Measurements from ENCODE around the gene TBRG1.

TBRG1 gene

GRCh38 chr11:124658986-124659385 lies 36.3 kb downstream of the TBRG1 start:
- DNase-seq (ENCODE audit: low read depth in 2 of 2): no peak

DNA sequence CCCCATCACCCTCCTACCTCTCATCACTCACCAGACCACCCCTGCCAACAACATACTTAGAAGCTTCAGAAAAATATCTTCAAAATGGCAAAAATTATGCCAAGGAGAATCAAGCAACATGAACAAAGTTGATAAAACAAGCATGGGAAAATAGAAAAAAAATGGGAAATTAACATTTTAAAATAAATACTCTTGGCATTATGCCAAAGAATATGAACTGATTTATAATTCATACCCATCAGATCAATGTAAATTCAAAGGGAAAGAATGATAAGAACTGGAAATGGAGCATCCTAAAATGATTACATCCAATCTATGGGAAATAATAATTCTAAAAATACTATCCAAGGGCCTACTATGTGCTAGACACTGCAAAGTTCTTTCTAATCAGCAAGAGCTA lies 38.9 kb downstream of the TBRG1 start:
- DNase-seq (ENCODE audit: low read depth in 2 of 2): no peak

DNA sequence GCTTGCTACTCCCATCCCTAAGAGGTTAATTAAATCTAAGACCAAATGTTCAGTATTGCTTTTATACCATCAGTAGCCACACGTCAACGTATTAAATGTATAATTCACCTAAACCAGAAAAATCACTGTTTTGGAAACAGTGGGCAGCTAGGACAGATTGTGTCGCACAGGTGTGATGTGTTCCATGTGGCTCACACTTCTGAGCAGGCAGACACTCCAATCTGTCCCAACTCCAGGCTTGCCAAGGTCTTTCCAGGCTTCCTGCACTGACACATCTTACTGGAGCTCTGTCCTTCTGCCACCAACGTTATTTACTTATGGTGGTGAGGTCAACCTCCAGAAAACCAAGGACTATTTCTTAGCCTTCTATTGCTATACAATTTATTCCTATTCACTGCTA lies 39.4 kb downstream of the TBRG1 start:
- DNase-seq (ENCODE audit: low read depth in 2 of 2): no peak

- DNase-seq (ENCODE audit: low read depth in 2 of 2): no peak
Observed at GRCh38 chr11:124663861-124664260, 41.2 kb downstream of the TBRG1 start.

DNA sequence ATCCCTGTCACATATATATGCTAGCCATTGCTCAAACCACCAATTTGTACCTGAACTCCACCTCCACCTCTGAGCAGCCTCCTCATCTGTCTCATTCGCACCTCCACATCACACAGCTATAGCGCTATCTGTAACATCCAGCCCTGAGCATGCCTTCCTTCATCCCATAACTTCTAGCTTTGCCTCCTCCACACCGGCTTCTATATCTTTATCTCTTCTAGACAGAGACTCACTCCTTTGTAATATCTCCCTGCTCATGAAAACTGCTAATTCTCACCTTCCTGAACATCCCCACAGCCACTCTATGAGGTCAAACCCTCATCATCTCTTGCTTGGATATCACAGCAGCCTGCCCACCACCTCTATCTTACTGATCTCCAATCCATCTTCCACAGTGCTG lies 44.9 kb downstream of the TBRG1 start:
- DNase-seq (ENCODE audit: low read depth in 2 of 2): no peak

- no peak for DNase-seq (ENCODE audit: low read depth in 2 of 2)
Observed at GRCh38 chr11:124669193-124669592, 46.5 kb downstream of the TBRG1 start.

GRCh38 chr11:124670732-124671131 lies 48.1 kb downstream of the TBRG1 start:
- DNase-seq (ENCODE audit: low read depth in 2 of 2): no peak

- DNase-seq (ENCODE audit: low read depth in 2 of 2): no peak
Observed at GRCh38 chr11:124672536-124673215, 50.0 kb downstream of the TBRG1 start.

DNA sequence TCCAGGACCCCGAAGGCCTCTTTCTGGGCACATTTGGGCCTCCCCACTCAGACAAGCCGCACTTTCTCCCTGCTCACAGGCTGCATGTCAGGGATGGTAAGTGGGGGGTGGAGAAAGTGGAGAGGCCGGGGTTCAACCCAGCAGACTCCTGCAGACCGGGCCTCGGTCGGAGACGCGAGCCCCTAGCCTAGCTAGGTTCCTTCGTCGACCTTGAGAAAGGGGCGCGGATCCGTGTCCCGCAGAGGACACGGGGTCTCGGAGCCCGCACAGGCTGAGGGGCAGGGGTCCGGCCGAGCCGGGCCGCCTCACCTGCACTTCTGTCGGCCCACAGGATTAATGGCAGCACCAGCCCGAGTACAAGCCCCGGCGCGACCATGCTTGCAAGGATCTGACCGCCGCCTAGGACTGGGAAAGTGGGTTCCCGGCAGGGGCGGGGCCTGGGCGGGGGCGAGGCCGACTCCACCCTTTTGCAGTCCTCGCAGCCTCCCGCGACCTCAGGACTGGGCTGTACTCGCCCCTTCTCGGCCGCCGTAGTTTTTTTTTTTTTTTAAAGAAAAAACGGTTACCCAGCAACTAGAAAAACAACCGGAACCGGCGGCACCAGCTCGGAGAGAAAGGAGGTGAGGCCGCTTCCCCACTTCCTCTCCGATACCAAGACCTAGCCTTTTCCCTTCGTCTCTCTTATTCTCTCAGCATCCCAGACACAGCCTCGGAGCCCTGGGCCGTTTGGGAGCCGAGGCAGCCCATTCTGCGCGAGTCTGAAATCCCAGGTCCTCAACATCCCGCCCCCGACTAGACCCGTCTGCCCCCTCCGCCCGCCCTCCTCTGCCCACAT lies 50.9 kb downstream of the TBRG1 start, which contains the start of the genes SIAE and SPA17:
Gene SIAE, minus strand, starts transcription at position 407 of the 835 bp plus-strand sequence. Its CDS starts 31 bp downstream, at position 376.
Gene SPA17, plus strand, starts transcription at position 572 of the 835 bp plus-strand sequence. CDS start 1,361 bp downstream, outside the sequence.
- peak; percentile 77 to 92 for DNase-seq (ENCODE audit: low read depth in 2 of 2)

GRCh38 chr11:124674168-124674517 lies 51.5 kb downstream of the TBRG1 start:
- no peak for DNase-seq (ENCODE audit: low read depth in 2 of 2)

- no peak for DNase-seq (ENCODE audit: low read depth in 2 of 2)
Observed at GRCh38 chr11:124674571-124674970, 51.9 kb downstream of the TBRG1 start.

DNA sequence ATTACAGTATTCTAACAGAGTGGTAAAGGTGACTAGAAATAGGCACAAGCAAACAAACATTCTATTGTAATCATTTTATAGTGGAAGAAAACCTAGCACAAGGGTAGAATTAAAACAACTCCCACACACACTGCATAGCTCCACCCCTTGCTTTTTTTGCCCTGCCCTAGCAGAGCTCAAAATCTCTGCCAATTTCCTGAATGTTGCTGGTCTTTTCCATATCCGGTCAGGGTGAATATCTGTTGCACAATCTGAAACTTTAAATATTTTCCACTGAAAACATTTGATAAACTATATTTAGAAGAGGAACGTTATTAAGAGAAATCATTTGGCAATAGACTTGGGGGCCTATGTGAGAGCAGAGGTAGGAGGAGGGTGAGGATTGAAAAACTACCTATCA lies 53.7 kb downstream of the TBRG1 start:
- DNase-seq (ENCODE audit: low read depth in 2 of 2): no peak

DNA sequence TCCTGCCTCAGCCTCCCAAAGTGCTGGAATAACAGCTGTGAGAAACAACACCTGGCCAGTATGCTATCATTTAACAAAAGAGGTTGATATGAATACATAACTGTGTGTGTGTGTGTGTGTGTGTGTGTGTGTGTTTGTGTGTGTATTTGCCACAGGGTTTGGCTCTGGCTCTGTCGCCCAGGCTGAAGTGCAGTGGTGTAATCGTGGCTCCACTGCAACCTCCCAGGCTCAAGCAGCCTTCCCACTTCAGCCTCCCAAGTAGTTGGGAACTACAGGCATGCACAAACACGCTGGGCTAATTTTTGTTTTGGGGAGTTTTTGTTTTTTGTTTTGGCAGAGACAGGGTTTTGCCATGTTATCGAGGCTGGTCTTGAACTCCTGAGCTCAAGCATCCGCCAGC lies 55.8 kb downstream of the TBRG1 start:
- no peak for DNase-seq (ENCODE audit: low read depth in 2 of 2)

DNA sequence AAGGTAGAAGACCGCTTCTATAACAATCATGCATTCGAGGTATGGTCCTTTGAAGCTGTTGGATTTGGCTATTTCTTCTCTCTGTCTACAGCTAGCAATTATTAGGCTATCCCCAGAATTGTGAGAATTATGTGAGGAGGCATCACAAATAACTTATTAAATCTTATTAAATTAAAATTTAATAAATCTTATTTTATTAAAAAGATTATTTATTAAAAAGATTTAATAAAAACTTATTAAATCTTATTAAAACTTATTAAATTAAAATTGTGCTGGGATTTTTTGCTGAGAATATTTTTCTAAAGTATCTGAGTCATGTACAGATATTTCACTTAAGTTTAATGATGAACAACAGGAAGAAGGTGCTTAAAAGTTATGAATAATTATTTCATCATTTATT lies 58.8 kb downstream of the TBRG1 start:
- DNase-seq (ENCODE audit: low read depth in 2 of 2): no peak

DNA sequence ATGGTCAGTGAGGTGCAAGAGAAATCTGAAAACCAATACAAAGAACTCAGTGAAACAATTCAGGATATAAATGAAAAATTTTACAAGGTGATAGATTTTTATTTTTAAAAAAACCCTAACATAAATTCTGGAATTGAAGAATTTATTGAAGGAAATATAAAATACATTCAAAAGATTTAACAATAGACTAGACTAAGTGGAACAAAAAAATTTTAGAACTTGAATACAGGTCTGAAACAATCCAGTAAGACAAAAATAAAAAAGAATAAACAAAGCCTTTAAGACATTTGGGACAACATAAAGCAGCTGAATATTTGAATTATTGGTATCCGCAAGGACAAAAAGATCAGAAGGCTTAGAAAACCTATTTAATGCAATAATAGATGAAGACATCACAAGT lies 59.8 kb downstream of the TBRG1 start:
- DNase-seq (ENCODE audit: low read depth in 2 of 2): no peak

All from stimulated activated CD4-positive, alpha-beta T cell treated with anti-CD3 and anti-CD28 coated beads, Interleukin-12 subunit alpha, Interleukin-12 subunit beta, amount 100 ng/mL, for 24 hours (primary cell).